Measurements from ENCODE around the gene TPSB2.
"Not testable (repeated sequence)": the region's sequence is repeated elsewhere in the genome, so short reads cannot be mapped to it uniquely, and the experiment has no call there.

DNA sequence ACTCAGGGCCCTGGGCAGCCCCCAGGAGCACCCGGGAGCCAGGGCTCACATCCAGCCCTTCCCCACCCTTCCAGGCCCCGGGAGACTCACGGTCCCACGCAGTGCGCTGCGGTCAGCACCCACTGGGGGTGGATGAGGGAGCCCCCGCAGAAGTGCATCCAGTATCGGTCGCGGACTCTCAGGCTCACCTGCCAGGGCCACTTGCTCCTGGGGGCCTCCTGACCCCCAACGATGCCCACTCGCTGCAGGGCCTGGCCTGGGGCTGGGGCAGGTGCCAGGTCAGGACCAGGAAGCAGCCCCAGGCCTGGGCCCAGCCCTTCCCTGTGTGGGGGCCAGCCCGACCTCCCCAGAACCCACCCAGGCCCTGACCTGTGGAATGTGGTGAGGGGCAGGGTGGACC, 508 bp downstream of the TPSB2 start:
- TF ChIP-seq, protein P1, sequence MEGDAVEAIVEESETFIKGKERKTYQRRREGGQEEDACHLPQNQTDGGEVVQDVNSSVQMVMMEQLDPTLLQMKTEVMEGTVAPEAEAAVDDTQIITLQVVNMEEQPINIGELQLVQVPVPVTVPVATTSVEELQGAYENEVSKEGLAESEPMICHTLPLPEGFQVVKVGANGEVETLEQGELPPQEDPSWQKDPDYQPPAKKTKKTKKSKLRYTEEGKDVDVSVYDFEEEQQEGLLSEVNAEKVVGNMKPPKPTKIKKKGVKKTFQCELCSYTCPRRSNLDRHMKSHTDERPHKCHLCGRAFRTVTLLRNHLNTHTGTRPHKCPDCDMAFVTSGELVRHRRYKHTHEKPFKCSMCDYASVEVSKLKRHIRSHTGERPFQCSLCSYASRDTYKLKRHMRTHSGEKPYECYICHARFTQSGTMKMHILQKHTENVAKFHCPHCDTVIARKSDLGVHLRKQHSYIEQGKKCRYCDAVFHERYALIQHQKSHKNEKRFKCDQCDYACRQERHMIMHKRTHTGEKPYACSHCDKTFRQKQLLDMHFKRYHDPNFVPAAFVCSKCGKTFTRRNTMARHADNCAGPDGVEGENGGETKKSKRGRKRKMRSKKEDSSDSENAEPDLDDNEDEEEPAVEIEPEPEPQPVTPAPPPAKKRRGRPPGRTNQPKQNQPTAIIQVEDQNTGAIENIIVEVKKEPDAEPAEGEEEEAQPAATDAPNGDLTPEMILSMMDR (IDR thresholded peaks at IDR 0.05): not testable (repeated sequence)
- not testable (repeated sequence) for TF ChIP-seq POLR2A (IDR thresholded peaks at IDR 0.05)
